ENCODE measurements around the gene ZNF175. TPM values are rescaled to one million over a fixed set of nuclear protein-coding genes. Genes with fewer than 3 reads are reported as not detected.
A peak's percentile ranks its signal among the peaks of the same experiment; 100 is the strongest.

ZNF175 gene
- total and polyA plus RNA-seq, 10 of the 15 experiments (the other 5 are each of a cell fraction or from before 2014, with no cell fraction given) = 1.5 to 12.0 (median 4.1) TPM

- H3K36me3 ChIP-seq (ENCODE audit: control insufficient read depth in 2 of 2, insufficient read depth in 2 of 2, low read length in 1 of 2) = no peaks in the 10 kb centered on the region
- H3K79me2 ChIP-seq (ENCODE audit: control insufficient read depth, insufficient read depth, low read length) = no peaks in the 10 kb centered on the region
- no peak overlapping the region for H3K27ac ChIP-seq (ENCODE audit: control insufficient read depth, insufficient read depth)
- H3K9me3 ChIP-seq (replicated peaks; ENCODE audit: control insufficient read depth, insufficient read depth, low read length) = no peaks in the 10 kb centered on the region
- no peak overlapping the region for H3K9ac ChIP-seq (ENCODE audit: control insufficient read depth, insufficient read depth, low read length)
- no TSS peak for BruUV-seq (replicated peaks)
- intact Hi-C loops (cut with micrococcal nuclease; ENCODE audit: unreplicated experiment) (no loop called here), in situ Hi-C loops (cut with MboI) (no loop called here)
- ATAC-seq = no peak
- FAIRE-seq = no peak
- SMC1A ChIA-PET (ENCODE audit: uncharacterized antibody, unreplicated experiment) = interaction anchor here (0.9 to 1.8 kb wide), 2 partner anchors 10 to 37 kb away, joined by 3 to 5 read pairs; no protein-coding TSS in a partner anchor
- no peak overlapping the region for H3K4me3 ChIP-seq
- RAD21 ChIA-PET (ENCODE audit: unreplicated experiment) = no interaction called here
- POLR2A ChIA-PET = no interaction called here
- H3K4me2 ChIP-seq (ENCODE audit: control insufficient read depth, insufficient read depth) = peak overlapping the region; percentile 85; the same call in 1 of the 2 replicates
- H3K4me1 ChIP-seq (ENCODE audit: control insufficient read depth, insufficient read depth, low read length) = peaks cover 20% of the 10 kb centered on the region
- CTCF ChIA-PET = interaction anchor here (0.7 to 1.5 kb wide), 5 partner anchors 11 to 91 kb away, joined by 3 to 5 read pairs (median 4); no protein-coding TSS in a partner anchor
- no peaks in the 10 kb centered on the region for H3K27me3 ChIP-seq (replicated peaks in 1 of 2; ENCODE audit: control insufficient read depth in 2 of 2, insufficient read depth in 2 of 2, low read length in 1 of 2)
- peak; percentile 58 for TF ChIP-seq RUNX3 (IDR thresholded peaks at IDR 0.05; ENCODE audit: low read length)
- TF ChIP-seq, protein P1, sequence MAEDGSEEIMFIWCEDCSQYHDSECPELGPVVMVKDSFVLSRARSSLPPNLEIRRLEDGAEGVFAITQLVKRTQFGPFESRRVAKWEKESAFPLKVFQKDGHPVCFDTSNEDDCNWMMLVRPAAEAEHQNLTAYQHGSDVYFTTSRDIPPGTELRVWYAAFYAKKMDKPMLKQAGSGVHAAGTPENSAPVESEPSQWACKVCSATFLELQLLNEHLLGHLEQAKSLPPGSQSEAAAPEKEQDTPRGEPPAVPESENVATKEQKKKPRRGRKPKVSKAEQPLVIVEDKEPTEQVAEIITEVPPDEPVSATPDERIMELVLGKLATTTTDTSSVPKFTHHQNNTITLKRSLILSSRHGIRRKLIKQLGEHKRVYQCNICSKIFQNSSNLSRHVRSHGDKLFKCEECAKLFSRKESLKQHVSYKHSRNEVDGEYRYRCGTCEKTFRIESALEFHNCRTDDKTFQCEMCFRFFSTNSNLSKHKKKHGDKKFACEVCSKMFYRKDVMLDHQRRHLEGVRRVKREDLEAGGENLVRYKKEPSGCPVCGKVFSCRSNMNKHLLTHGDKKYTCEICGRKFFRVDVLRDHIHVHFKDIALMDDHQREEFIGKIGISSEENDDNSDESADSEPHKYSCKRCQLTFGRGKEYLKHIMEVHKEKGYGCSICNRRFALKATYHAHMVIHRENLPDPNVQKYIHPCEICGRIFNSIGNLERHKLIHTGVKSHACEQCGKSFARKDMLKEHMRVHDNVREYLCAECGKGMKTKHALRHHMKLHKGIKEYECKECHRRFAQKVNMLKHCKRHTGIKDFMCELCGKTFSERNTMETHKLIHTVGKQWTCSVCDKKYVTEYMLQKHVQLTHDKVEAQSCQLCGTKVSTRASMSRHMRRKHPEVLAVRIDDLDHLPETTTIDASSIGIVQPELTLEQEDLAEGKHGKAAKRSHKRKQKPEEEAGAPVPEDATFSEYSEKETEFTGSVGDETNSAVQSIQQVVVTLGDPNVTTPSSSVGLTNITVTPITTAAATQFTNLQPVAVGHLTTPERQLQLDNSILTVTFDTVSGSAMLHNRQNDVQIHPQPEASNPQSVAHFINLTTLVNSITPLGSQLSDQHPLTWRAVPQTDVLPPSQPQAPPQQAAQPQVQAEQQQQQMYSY (CRISPR knock-in tag; IDR thresholded peaks at IDR 0.05) = no peak
- H4K20me1 ChIP-seq (ENCODE audit: control insufficient read depth, insufficient read depth) = 0 out of 2 replicates have a peak, but pooled peaks cover 3% of the 10 kb centered on the region
- no peak overlapping the region for H2AFZ ChIP-seq (ENCODE audit: control insufficient read depth, low read depth, low read length)
- 45% methylated on average over 4 of the region's 4 CpGs for WGBS (ENCODE audit: insufficient coverage, insufficient replicate concordance, low lambda C conversion rate, missing lambda C conversion rate)
- no peak for DNase-seq (ENCODE audit: low read depth, low spot score)
Observed at GRCh38 chr19:51565583-51565982, 5.5 kb upstream of the ZNF175 start.
